DOHH2 (cell line): ENCODE measurements around the gene UHRF2.

Experiments used
- H3F3A ChIP-seq: fragments of 200-600 bp; sonication (generic), shearing (Covaris generic); 2 replicates; pipeline ENCODE4 v1.6.0; 2016; ENCODE audit warnings: antibody characterized with exemption, mild to moderate bottlenecking; ENCODE audit not compliant: control insufficient read depth, insufficient read depth
- H3K27ac ChIP-seq: fragments of 200-600 bp; sonication (generic); 2 replicates; pipeline ENCODE4 v1.5.1; 2014; ENCODE audit warnings: low read depth, mild to moderate bottlenecking, low read length, moderate library complexity
- H3K27me3 ChIP-seq: fragments of 200-600 bp; sonication (generic); 2 replicates; pipeline ENCODE4 v1.6.1; 2014; ENCODE audit warnings: mild to moderate bottlenecking, low read length, mixed read lengths; ENCODE audit not compliant: control insufficient read depth
- H3K36me3 ChIP-seq: fragments of 200-600 bp; sonication (generic); 2 replicates; pipeline ENCODE4 v1.6.1; 2014; ENCODE audit warnings: mild to moderate bottlenecking, low read length, moderate library complexity, mixed read lengths; ENCODE audit not compliant: control insufficient read depth
- H3K4me1 ChIP-seq: fragments of 200-600 bp; sonication (generic); 2 replicates; pipeline ENCODE4 v1.6.1; 2014; ENCODE audit warnings: mild to moderate bottlenecking, low read length, mixed read lengths; ENCODE audit not compliant: control insufficient read depth
- H3K4me2 ChIP-seq: fragments of 200-600 bp; sonication (generic); 2 replicates; pipeline ENCODE4 v1.6.0; 2014; ENCODE audit warnings: mild to moderate bottlenecking, low read length, moderate library complexity
- H3K4me3 ChIP-seq: fragments of 200-600 bp; sonication (generic); 2 replicates; pipeline ENCODE4 v1.5.1; 2014; ENCODE audit warnings: mild to moderate bottlenecking, low read length, mixed read lengths
- H3K79me2 ChIP-seq: fragments of 200-600 bp; sonication (generic); 2 replicates; pipeline ENCODE4 v1.6.1; 2014; ENCODE audit warnings: mild to moderate bottlenecking, low read length, mixed read lengths; ENCODE audit not compliant: control insufficient read depth
- H3K9me2 ChIP-seq: fragments of 200-600 bp; sonication (generic); replicated peaks from 2 replicates; pipeline ENCODE4 v1.6.1; 2014; ENCODE audit warnings: mild to moderate bottlenecking, low read length, mixed read lengths; ENCODE audit not compliant: control insufficient read depth
- H3K9me3 ChIP-seq: fragments of 200-600 bp; sonication (generic); 2 replicates; pipeline ENCODE4 v1.6.1; 2014; ENCODE audit warnings: antibody characterized with exemption, low read length, mixed read lengths; ENCODE audit not compliant: control insufficient read depth, insufficient read depth
- H4K20me1 ChIP-seq: fragments of 200-600 bp; sonication (generic); 2 replicates; pipeline ENCODE4 v1.6.0; 2014; ENCODE audit warnings: low read depth, mild to moderate bottlenecking, antibody characterized with exemption, low read length, moderate library complexity; ENCODE audit not compliant: control insufficient read depth, insufficient read depth
- EZH2phosphoT487 ChIP-seq: fragments of 200-600 bp; sonication (generic); IDR thresholded peaks from 2 replicates; pipeline ENCODE4 v1.6.1; 2017; ENCODE audit warnings: borderline replicate concordance, mild to moderate bottlenecking, antibody characterized with exemption, low read length, moderate library complexity, mixed read lengths
- TF ChIP-seq, protein P1 (sequence below): fragments of 200-600 bp; sonication (generic); IDR thresholded peaks from one replicate; pipeline ENCODE4 v1.5.1; 2014; ENCODE audit warnings: antibody characterized with exemption, mild to moderate bottlenecking, low read depth, low read length; ENCODE audit not compliant: poor library complexity, severe bottlenecking

The UHRF2 gene

GRCh38 chr9:6443661-6444060 lies 30.7 kb downstream of the UHRF2 start:
- no peaks in the 10 kb centered on the region for H3K9me3 ChIP-seq
- no peak overlapping the region for H3K4me2 ChIP-seq
- peaks cover 80% of the 10 kb centered on the region for H3K36me3 ChIP-seq
- no peak overlapping the region for H3K4me3 ChIP-seq
- H3K79me2 ChIP-seq: peaks cover 100% of the 10 kb centered on the region
- peaks cover 24% of the 10 kb centered on the region for H3K4me1 ChIP-seq
- no peaks in the 10 kb centered on the region for H3K27me3 ChIP-seq
- H3K9me2 ChIP-seq: no peaks in the 10 kb centered on the region
- H3K27ac ChIP-seq: no peak overlapping the region
- TF ChIP-seq EZH2phosphoT487: no peak
- TF ChIP-seq, protein P1, sequence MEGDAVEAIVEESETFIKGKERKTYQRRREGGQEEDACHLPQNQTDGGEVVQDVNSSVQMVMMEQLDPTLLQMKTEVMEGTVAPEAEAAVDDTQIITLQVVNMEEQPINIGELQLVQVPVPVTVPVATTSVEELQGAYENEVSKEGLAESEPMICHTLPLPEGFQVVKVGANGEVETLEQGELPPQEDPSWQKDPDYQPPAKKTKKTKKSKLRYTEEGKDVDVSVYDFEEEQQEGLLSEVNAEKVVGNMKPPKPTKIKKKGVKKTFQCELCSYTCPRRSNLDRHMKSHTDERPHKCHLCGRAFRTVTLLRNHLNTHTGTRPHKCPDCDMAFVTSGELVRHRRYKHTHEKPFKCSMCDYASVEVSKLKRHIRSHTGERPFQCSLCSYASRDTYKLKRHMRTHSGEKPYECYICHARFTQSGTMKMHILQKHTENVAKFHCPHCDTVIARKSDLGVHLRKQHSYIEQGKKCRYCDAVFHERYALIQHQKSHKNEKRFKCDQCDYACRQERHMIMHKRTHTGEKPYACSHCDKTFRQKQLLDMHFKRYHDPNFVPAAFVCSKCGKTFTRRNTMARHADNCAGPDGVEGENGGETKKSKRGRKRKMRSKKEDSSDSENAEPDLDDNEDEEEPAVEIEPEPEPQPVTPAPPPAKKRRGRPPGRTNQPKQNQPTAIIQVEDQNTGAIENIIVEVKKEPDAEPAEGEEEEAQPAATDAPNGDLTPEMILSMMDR: no peak
- peaks cover 33% of the 10 kb centered on the region for H4K20me1 ChIP-seq
- H3F3A ChIP-seq: no peaks in the 10 kb centered on the region

- Histone ChIP-seq H3K9me2 (no peaks in the 10 kb centered on the region), H3F3A (no peaks in the 10 kb centered on the region), H3K27ac (no peak overlapping the region), H4K20me1 (peaks cover 31% of the 10 kb centered on the region), H3K4me2 (no peak overlapping the region), H3K4me3 (no peak overlapping the region), H3K36me3 (peaks cover 80% of the 10 kb centered on the region), H3K4me1 (peaks cover 24% of the 10 kb centered on the region), H3K27me3 (no peaks in the 10 kb centered on the region), H3K79me2 (peaks cover 100% of the 10 kb centered on the region), H3K9me3 (no peaks in the 10 kb centered on the region)
- no peak for TF ChIP-seq EZH2phosphoT487
- TF ChIP-seq, protein P1: no peak
Observed at GRCh38 chr9:6444128-6444527, 31.1 kb downstream of the UHRF2 start.

DNA sequence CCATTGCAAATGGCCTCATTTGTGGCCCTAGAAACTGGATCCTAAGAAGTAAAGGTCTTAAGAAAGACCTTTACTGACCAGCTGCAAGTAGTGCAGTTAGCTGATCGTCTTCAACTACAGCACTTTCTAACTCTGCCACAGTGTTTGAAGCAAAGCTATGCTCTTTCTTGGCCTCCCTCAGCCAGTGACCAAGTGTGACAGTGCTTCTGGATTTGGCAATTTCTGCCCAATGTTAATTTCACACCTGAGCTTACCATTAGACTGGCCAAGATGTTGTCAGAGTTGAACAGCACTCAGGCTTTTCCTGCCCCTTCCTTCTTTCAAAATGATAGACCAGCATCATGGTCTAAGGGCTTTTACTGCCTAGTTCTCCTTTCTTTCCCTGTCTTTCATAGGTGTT lies 36.1 kb downstream of the UHRF2 start:
- no peaks in the 10 kb centered on the region for H3K9me2 ChIP-seq
- no peak overlapping the region for H3K4me3 ChIP-seq
- no peak overlapping the region for H3K27ac ChIP-seq
- no peaks in the 10 kb centered on the region for H3F3A ChIP-seq
- H3K4me2 ChIP-seq: no peak overlapping the region
- TF ChIP-seq, protein P1: no peak
- TF ChIP-seq EZH2phosphoT487: no peak
- H3K79me2 ChIP-seq: peaks cover 100% of the 10 kb centered on the region
- no peaks in the 10 kb centered on the region for H3K9me3 ChIP-seq
- peaks cover 63% of the 10 kb centered on the region for H3K36me3 ChIP-seq
- no peaks in the 10 kb centered on the region for H3K4me1 ChIP-seq
- H3K27me3 ChIP-seq: no peaks in the 10 kb centered on the region
- peaks cover 19% of the 10 kb centered on the region; the same call in 1 of the 2 replicates for H4K20me1 ChIP-seq

GRCh38 chr9:6449645-6450044 lies 36.6 kb downstream of the UHRF2 start:
- no peaks in the 10 kb centered on the region for H3K27me3 ChIP-seq
- H3K4me2 ChIP-seq: no peak overlapping the region
- no peaks in the 10 kb centered on the region for H3F3A ChIP-seq
- H3K9me3 ChIP-seq: no peaks in the 10 kb centered on the region
- H3K79me2 ChIP-seq: peaks cover 100% of the 10 kb centered on the region
- TF ChIP-seq EZH2phosphoT487: no peak
- TF ChIP-seq, protein P1: no peak
- H3K9me2 ChIP-seq: no peaks in the 10 kb centered on the region
- no peaks in the 10 kb centered on the region for H3K4me1 ChIP-seq
- H3K36me3 ChIP-seq: peaks cover 62% of the 10 kb centered on the region
- peaks cover 17% of the 10 kb centered on the region; the same call in 1 of the 2 replicates for H4K20me1 ChIP-seq
- no peak overlapping the region for H3K4me3 ChIP-seq
- H3K27ac ChIP-seq: no peak overlapping the region
